H9 (cell line): ENCODE measurements around the gene ARMC9. TPM values are rescaled to one million over a fixed set of nuclear protein-coding genes. Genes with fewer than 3 reads are reported as not detected.

Experiments used
- DNase-seq: peaks from one replicate; pipeline ENCODE4 v3.0.0-alpha.2; 2017
- H2AFZ ChIP-seq: one replicate; pipeline ENCODE4 v1.6.1; 2013; ENCODE audit warnings: mild to moderate bottlenecking, low read length, control low read depth, moderate library complexity
- H2AK5ac ChIP-seq: 2 replicates; pipeline ENCODE4 v1.6.1; 2013; ENCODE audit warnings: low read length, control low read depth, mixed read lengths; ENCODE audit not compliant: insufficient read length
- H2BK120ac ChIP-seq: one replicate; pipeline ENCODE4 v1.6.1; 2013; ENCODE audit warnings: low read depth, mild to moderate bottlenecking, low read length, control low read depth, inconsistent platforms; ENCODE audit not compliant: poor library complexity, severe bottlenecking
- H2BK12ac ChIP-seq: 2 replicates; pipeline ENCODE4 v1.6.1; 2013; ENCODE audit warnings: low read length, control low read depth, mixed read lengths, low read depth; ENCODE audit not compliant: insufficient read length
- H2BK15ac ChIP-seq: 2 replicates; pipeline ENCODE4 v1.6.1; 2013; ENCODE audit warnings: low read depth, low read length, control low read depth
- H2BK20ac ChIP-seq: one replicate; pipeline ENCODE4 v1.6.1; 2013; ENCODE audit warnings: low read depth, mild to moderate bottlenecking, low read length, control low read depth, inconsistent platforms; ENCODE audit not compliant: poor library complexity, severe bottlenecking
- H2BK5ac ChIP-seq: 2 replicates; pipeline ENCODE4 v1.6.1; 2013; ENCODE audit warnings: low read length, control low read depth, mixed read lengths; ENCODE audit not compliant: insufficient read length
- H3K14ac ChIP-seq: 2 replicates; pipeline ENCODE4 v1.6.1; 2013; ENCODE audit warnings: low read length, control low read depth; ENCODE audit not compliant: insufficient read depth
- H3K18ac ChIP-seq: 2 replicates; pipeline ENCODE4 v1.6.1; 2013; ENCODE audit warnings: low read depth, mild to moderate bottlenecking, mixed read lengths, low read length, control low read depth; ENCODE audit not compliant: insufficient read length
- H3K23ac ChIP-seq: 2 replicates; pipeline ENCODE4 v1.6.1; 2013; ENCODE audit warnings: low read length, control low read depth, mixed read lengths, low read depth; ENCODE audit not compliant: insufficient read length
- H3K23me2 ChIP-seq: 2 replicates; pipeline ENCODE4 v1.6.1; 2013; ENCODE audit warnings: low read depth, mild to moderate bottlenecking, mixed read lengths, low read length, control low read depth; ENCODE audit not compliant: insufficient read length, poor library complexity, severe bottlenecking
- H3K27ac ChIP-seq: 2 replicates; pipeline ENCODE4 v1.5.1; 2013; ENCODE audit warnings: low read length, control low read depth, mixed read lengths, low read depth; ENCODE audit not compliant: insufficient read length
- H3K27me3 ChIP-seq: 2 replicates; pipeline ENCODE4 v1.6.1; 2013; ENCODE audit warnings: low read length, control low read depth, inconsistent platforms; ENCODE audit not compliant: insufficient read depth
- H3K4ac ChIP-seq: 2 replicates; pipeline ENCODE4 v1.6.1; 2013; ENCODE audit warnings: low read depth, mild to moderate bottlenecking, control low read depth, inconsistent platforms, low read length, moderate library complexity
- H3K4me1 ChIP-seq: 2 replicates; pipeline ENCODE4 v1.6.1; 2013; ENCODE audit warnings: low read length, control low read depth, inconsistent platforms; ENCODE audit not compliant: insufficient read depth
- H3K4me2 ChIP-seq: 2 replicates; pipeline ENCODE4 v1.6.1; 2013; ENCODE audit warnings: low read length, control low read depth, mixed read lengths; ENCODE audit not compliant: insufficient read length, insufficient read depth
- H3K56ac ChIP-seq: 2 replicates; pipeline ENCODE4 v1.6.1; 2013; ENCODE audit warnings: low read depth, mild to moderate bottlenecking, mixed read lengths, low read length, control low read depth; ENCODE audit not compliant: insufficient read length
- H3K79me1 ChIP-seq: 2 replicates; pipeline ENCODE4 v1.6.1; 2013; ENCODE audit warnings: low read depth, mild to moderate bottlenecking, moderate library complexity, low read length, control low read depth, inconsistent platforms; ENCODE audit not compliant: insufficient read depth, poor library complexity, severe bottlenecking
- H3K79me2 ChIP-seq: 2 replicates; pipeline ENCODE4 v1.6.1; 2013; ENCODE audit warnings: low read length, control low read depth, inconsistent platforms; ENCODE audit not compliant: insufficient read depth
- H3K9ac ChIP-seq: 2 replicates; pipeline ENCODE4 v1.6.1; 2013; ENCODE audit warnings: low read length, control low read depth, mixed read lengths; ENCODE audit not compliant: insufficient read length; ENCODE audit errors: extremely low read depth
- H3K9me3 ChIP-seq: one replicate; pipeline ENCODE4 v1.6.1; 2013; ENCODE audit warnings: low read depth, low read length, inconsistent platforms; ENCODE audit not compliant: control insufficient read depth
- H3T11ph ChIP-seq: one replicate; pipeline ENCODE4 v1.6.1; 2013; ENCODE audit warnings: mild to moderate bottlenecking, low read length, control low read depth, inconsistent platforms
- H4K20me1 ChIP-seq: one replicate; pipeline ENCODE4 v1.6.1; 2013; ENCODE audit not compliant: control insufficient read depth, insufficient read length, insufficient read depth
- H4K5ac ChIP-seq: 2 replicates; pipeline ENCODE4 v1.6.1; 2013; ENCODE audit warnings: low read depth, mild to moderate bottlenecking, mixed read lengths, low read length, control low read depth; ENCODE audit not compliant: insufficient read length
- H4K8ac ChIP-seq: replicated peaks from 2 replicates; pipeline ENCODE4 v1.6.1; 2013; ENCODE audit warnings: low read length, control low read depth, mixed read lengths, low read depth; ENCODE audit not compliant: insufficient read length
- H4K91ac ChIP-seq: 2 replicates; pipeline ENCODE4 v1.6.1; 2013; ENCODE audit warnings: low read depth, mild to moderate bottlenecking, moderate library complexity, mixed read lengths, low read length, control low read depth; ENCODE audit not compliant: insufficient read length
- H3K27ac Mint-ChIP-seq, 3 experiments: 2 replicates in 2 of 3; 3 replicates in 1 of 3; pipeline ENCODE4 v1.8.0; 2020 to 2021; ENCODE audit warnings: mixed read lengths in 3 of 3, mild to moderate bottlenecking in 1 of 3, moderate library complexity in 1 of 3
- H3K27me3 Mint-ChIP-seq: 2 replicates; pipeline ENCODE4 v1.8.0; 2021; ENCODE audit warnings: low read depth, mild to moderate bottlenecking, moderate library complexity, mixed read lengths
- H3K36me3 Mint-ChIP-seq, 3 experiments: 2 replicates in 2 of 3; 3 replicates in 1 of 3; pipeline ENCODE4 v1.8.0; 2020 to 2021; ENCODE audit warnings: low read depth in 3 of 3, mixed read lengths in 3 of 3; ENCODE audit not compliant: insufficient read depth in 1 of 3
- H3K4me1 Mint-ChIP-seq, 2 experiments: 2 replicates each; pipeline ENCODE4 v1.8.0; 2020; ENCODE audit warnings: mixed read lengths in 2 of 2
- H3K4me3 Mint-ChIP-seq, 2 experiments: 2 replicates in 1 of 2; 3 replicates in 1 of 2; pipeline ENCODE4 v1.8.0; 2020 to 2021; ENCODE audit warnings: mild to moderate bottlenecking in 2 of 2, mixed read lengths in 2 of 2, moderate library complexity in 1 of 2
- H3K9me3 Mint-ChIP-seq, 2 experiments: 2 replicates in 1 of 2; 3 replicates in 1 of 2; pipeline ENCODE4 v1.8.0; 2020; ENCODE audit warnings: mild to moderate bottlenecking in 2 of 2, mixed read lengths in 2 of 2, moderate library complexity in 1 of 2
- WGBS: extraction: QIAGEN DNeasy Blood & Tissue Kit; methylation state at CpG from one replicate; pipeline ENCODE4 v1.1.7; 2013; ENCODE audit warnings: missing lambda C conversion rate, low lambda C conversion rate, mixed read lengths; ENCODE audit not compliant: insufficient read length; ENCODE audit errors: extremely low coverage; 5-methylcytosine and 5-hydroxymethylcytosine counted together
- total RNA-seq: library from RNA; stranded (reverse); gene quantifications from 2 replicates; pipeline ENCODE4 v1.2.1, GENCODE V29; 2021
- TF ChIP-seq, protein P1 (sequence below): fragments of 200-600 bp; sonication (generic); conservative IDR thresholded peaks from 3 replicates; pipeline ENCODE4 v1.8.0; 2021; ENCODE audit warnings: antibody characterized with exemption, mild to moderate bottlenecking

The ARMC9 gene
- total RNA-seq, 1 experiment from 2014 or later, result 37.6 TPM

DNA sequence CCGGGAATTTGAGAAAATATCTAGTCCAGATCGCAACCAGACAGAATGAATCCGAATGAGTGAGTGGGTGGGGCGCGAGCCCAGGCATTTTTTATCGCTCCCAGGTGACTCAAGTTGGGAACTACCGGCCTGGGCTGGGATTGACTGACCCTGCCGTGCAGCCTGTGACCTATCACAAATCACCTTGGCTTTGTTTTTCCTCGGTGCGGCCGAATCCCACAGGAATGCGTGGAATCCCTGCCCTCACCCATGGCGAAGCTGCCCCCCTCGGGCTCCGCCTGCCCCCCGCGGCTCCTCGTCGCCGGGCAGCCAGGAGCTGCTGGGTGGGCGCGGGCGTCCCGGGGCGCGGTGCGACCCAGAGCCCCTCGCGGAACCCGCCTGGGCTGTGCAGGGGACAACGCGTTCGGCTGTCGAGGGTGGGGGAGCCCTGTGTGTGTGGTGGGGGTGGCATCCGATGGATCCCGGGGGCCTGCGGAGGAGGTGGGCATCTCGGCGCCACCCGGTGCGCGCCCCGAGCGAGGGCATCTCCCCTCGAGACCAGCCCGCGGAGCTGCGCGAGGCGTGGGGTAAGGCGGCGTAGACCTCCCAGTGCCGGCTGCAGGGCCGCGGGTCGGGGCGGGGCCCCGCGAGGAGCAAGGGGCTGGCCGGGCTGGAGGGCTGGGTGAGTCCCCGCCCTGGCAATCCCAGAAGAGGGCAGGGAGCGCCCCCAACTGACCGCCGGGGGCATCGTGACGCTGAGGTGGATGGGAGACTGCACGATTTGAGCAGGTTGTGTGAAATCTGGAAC lies 213.6 kb downstream of the ARMC9 start:
- H3K79me1 ChIP-seq, result no peaks in the 10 kb centered on the region
- Mint-ChIP-seq H3K36me3 (peaks cover 3 to 12% (median 7%) of the 10 kb centered on the region in 3 experiments; a peak in 5 of 7 replicates), H3K27ac (peak overlapping the region; percentile 100; a peak in 6 of 7 replicates), H3K9me3 (peaks cover 16 to 26% of the 10 kb centered on the region in 2 experiments), H3K4me1 (peaks cover 51 to 56% of the 10 kb centered on the region in 2 experiments), H3K4me3 (peak overlapping the region; percentile 62 to 77), H3K27me3 (no peaks in the 10 kb centered on the region; the same call in 1 of the 2 replicates)
- no peak overlapping the region for H3T11ph ChIP-seq
- H2BK15ac ChIP-seq, result no peak overlapping the region
- H2AK5ac ChIP-seq, result no peak overlapping the region
- no peak overlapping the region for H3K27ac ChIP-seq
- H3K18ac ChIP-seq, result peak overlapping the region; percentile 88
- H3K9ac ChIP-seq, result peak overlapping the region; percentile 64
- H3K4me2 ChIP-seq, result peak overlapping the region; percentile 63
- H2BK20ac ChIP-seq, result no peak overlapping the region
- H3K9me3 ChIP-seq, result no peaks in the 10 kb centered on the region
- H3K56ac ChIP-seq, result no peak overlapping the region
- H3K4ac ChIP-seq, result no peak overlapping the region
- H2AFZ ChIP-seq, result no peak overlapping the region
- no peak overlapping the region for H3K23ac ChIP-seq
- TF ChIP-seq, protein P1, sequence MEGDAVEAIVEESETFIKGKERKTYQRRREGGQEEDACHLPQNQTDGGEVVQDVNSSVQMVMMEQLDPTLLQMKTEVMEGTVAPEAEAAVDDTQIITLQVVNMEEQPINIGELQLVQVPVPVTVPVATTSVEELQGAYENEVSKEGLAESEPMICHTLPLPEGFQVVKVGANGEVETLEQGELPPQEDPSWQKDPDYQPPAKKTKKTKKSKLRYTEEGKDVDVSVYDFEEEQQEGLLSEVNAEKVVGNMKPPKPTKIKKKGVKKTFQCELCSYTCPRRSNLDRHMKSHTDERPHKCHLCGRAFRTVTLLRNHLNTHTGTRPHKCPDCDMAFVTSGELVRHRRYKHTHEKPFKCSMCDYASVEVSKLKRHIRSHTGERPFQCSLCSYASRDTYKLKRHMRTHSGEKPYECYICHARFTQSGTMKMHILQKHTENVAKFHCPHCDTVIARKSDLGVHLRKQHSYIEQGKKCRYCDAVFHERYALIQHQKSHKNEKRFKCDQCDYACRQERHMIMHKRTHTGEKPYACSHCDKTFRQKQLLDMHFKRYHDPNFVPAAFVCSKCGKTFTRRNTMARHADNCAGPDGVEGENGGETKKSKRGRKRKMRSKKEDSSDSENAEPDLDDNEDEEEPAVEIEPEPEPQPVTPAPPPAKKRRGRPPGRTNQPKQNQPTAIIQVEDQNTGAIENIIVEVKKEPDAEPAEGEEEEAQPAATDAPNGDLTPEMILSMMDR, result peak; percentile 96
- no CpG with 5 or more reads among the region's 67 CpGs for WGBS
- H3K4me1 ChIP-seq, result peaks cover 9% of the 10 kb centered on the region; the same call in 1 of the 2 replicates
- H4K8ac ChIP-seq, result no peak overlapping the region
- no peaks in the 10 kb centered on the region for H3K27me3 ChIP-seq
- no peak overlapping the region for H4K91ac ChIP-seq
- H2BK12ac ChIP-seq, result no peak overlapping the region
- H4K20me1 ChIP-seq, result no peaks in the 10 kb centered on the region
- H2BK5ac ChIP-seq, result no peak overlapping the region
- peak overlapping the region; percentile 96 for H3K14ac ChIP-seq
- H4K5ac ChIP-seq, result peak overlapping the region; percentile 13
- no peaks in the 10 kb centered on the region for H3K79me2 ChIP-seq
- no peak overlapping the region for H2BK120ac ChIP-seq
- DNase-seq, result peak; percentile 94
- H3K23me2 ChIP-seq, result peaks cover 9% of the 10 kb centered on the region
